NK-92 treated with Interleukin-12 subunit alpha and Interleukin-12 subunit beta, amount 100 ng/mL, for 24 hours (cell line): ENCODE results near the gene HSD17B2.

ENCODE experiments used
- DNase-seq: peaks from one replicate; lab custom pipeline; 2025; lab: John Stamatoyannopoulos, UW

Gene HSD17B2

DNA sequence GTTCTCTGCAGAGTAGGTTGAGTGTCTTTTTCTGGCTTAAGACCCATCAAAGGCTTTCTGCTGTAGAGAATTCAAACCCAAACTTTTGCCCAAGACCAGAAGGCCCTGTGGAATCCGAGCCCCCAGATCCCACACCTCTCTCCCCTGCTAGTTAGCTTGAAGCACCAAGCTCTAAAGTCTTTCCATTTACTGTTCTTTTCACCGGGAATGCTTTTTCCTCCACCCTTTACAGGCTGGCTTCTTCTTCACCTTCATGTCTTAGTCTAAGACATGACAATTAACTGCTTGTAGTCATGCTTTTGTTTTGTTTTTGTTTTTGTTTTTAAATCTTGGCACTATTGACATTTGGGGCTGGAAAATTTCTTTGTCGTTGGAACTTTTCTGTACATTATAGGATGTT, 15.5 kb downstream of the HSD17B2 start:
- DNase-seq = no peak

- no peak for DNase-seq
These were observed 15.9 kb downstream of the HSD17B2 start for GRCh38 chr16:82050909-82051357.

GRCh38 chr16:82051656-82052055, 16.6 kb downstream of the HSD17B2 start:
- no peak for DNase-seq

DNA sequence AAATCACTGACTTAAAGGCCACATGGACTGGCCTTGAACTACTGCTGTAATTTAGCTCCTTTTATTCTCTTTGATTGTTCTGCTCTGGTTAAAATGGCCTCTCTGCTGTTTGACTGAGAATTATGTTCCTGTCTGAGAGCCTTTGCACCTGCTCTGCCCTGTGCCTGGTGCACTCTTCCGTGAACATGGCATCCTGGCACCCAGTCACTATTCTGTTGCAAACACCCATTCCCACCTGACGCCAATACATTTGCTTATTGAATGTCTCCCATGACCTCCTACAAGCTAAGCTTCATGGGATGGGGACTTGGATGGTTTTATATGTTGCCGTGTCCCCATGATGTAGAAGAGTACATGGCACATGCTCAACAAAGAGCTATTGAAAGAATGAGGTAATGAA, 20.1 kb downstream of the HSD17B2 start:
- DNase-seq = no peak

DNA sequence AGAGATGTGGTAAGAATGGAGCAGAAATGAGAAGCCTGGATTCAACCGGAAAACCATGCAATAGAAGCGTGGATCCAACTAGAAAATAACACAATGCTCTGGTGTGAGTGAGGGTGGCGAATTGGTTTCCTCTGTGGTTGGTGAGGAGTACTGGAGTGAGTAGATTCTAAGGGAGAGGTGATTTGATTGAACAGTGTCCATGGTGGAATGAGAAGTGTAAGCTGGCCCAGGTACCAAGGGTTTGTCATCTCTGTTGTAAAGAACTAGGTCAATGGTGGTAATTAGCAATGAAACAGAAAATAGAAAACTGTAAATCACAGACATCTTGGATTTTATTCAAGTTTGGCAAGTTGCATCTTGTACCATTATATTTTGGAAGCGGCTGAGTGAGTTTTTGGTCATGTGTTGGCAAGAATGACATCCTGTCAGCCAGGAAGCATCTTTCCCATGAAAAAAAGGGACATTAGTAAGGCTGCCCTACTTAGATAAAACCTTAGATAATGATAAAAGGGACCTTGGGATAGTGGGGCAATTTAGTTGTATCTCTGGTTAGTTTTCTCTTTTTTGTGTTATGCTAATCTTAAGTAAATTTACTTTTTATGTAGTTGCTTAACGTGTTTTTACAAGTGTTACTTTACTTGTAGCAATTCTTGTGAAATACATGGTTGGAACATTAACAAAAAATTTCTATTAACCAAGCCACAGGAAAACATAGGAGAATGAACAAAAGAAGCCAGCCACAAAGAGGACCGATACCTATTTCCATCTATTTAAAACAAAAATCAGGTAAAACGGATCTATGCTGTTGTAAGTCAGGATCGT, 20.9 kb downstream of the HSD17B2 start:
- no peak for DNase-seq

DNA sequence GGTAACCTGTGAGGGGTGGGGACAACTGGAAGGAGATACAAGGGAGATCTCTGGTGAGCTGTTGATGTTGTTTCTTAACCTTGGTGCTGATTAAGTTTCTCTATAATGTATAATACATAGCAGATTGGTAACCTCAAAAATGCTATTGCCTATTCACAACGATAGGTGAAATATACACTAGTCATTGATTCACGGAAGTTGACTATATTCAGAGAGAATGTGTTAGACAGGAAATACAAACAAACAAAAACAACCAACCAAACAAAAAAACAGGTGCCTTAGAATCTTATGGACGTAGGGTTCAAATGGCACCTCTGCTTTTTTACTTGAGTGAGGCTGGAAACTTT, 21.5 kb downstream of the HSD17B2 start:
- DNase-seq = no peak

- DNase-seq = no peak
These were observed 24.3 kb downstream of the HSD17B2 start for GRCh38 chr16:82059161-82059982.

DNA sequence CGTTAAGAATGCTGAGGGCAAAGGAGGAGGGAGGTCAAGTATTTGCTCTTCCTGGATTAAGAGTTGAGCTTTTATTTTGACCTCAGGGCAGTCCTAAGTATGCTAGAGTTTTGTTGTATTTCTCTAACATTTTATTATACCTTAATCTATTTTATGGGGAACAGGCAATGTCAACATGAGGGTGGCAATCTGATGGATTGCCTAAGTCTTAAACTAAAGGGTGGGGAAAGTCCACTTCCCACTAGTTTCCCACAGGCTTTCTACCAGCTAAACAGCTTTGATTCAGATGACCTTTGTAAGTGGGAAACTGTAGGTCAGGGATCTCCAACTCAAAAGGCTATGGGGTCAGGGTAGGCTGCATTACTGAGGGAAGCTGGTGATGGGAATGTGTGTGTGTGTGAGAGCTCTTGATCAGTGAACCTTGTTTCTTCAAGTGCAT, 24.9 kb downstream of the HSD17B2 start:
- DNase-seq = no peak

DNA sequence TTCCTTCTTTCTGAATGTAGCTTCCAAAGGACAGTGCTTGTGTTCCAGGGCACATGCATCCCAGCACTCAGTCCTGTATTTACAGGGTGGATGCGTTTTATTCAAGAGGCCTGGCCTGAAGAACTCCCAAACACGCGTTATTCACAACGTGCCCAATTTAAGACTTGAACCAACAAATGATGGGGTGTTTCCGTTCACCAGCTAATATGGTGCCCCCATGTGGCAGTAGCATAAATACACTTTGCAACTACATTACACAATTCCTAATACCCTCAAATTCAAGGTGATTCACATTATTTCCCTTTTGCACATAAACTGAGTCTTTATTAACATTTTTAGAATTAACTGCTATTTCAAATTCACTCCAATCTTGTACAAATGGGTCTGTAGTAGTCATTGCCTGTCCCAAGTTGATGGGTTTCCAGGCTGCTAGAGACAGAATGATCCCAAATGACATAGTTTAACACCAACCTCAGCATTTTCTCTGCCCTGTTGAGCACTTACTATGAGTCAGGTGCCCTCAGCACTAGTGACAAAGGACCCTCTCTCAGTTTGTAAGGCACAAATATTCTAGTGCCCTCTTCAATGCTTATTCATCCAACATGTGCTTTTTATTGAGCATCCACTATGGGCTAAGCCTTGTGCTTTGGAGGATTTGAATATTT, 26.9 kb downstream of the HSD17B2 start:
- DNase-seq = no peak

DNA sequence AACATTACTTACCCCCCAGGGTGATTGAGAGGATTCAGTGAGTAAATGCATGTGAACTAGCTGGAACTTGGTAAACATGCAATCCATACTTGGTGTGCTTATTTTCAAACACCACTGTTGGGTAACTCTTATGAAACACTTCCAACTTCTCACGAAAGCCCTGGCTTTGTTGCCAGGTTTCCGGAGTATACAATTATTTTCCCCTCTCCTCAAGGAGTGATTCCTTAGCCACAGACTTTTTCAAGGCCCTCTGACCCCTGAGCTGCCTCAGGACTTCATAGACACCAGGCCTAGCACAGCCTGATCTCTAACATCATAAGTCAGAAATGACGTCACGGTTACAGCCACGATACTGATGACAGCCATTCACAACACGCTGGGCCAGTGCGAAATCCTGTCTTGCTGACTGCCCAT, 27.6 kb downstream of the HSD17B2 start:
- no peak for DNase-seq

- DNase-seq = no peak
These were observed 28.5 kb downstream of the HSD17B2 start for GRCh38 chr16:82063456-82064082.

DNA sequence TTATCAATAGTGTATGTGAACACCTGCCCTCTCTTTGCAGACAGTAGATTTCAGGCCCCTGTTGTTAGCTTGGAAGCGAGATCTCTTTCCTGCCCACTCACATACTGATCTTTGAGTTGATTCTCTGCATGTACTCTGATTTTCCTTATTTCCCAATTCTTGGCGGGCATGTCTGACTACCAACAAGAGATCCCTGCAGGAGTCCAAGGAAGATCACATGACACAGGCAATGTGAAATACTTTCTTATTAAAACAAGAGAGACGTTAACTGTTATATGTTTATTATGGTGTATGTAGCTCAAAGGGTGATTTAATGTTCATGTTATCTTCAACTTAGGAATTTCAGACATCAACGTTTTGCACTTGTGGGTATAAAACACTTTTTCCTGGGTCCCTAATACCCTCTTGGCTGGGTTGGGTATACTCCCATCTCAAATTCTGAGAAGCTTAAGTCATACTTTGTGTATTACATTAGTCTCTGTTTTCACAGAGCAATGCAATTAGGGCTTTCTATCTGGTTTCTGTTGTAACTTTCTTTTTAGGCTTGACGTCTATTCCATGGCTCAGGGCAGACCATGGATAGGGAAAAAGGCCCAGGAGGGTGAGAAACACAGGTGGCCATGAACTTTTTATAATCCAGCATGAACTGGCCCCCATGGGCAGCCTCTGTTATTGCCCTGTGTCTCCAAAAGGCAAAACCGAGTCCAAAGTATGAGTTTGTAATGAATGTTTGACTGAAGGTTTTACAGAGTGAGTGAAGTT, 32.2 kb downstream of the HSD17B2 start:
- no peak for DNase-seq

DNA sequence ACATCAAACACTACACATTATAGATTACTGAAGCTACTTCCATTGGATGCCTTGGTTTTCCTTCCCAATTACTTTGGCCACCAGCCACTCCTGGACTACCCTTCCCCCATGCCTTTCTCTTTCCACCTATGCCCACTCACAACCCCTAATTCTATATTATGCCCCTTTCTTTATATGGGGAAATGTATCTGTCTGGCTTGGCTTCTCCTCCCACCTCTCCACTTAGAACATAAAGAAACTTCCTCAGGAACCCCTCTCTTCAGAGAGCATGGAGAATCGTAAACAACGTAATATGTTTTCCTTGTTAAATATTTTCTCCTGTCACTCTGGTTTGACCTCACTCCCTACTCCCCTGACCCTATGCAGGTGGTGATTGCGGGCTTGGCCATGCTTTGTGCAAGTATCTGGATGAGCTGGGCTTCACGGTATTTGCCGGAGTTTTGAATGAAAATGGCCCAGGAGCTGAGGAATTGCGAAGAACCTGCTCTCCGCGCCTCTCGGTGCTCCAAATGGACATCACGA, 32.8 kb downstream of the HSD17B2 start:
- no peak for DNase-seq

DNA sequence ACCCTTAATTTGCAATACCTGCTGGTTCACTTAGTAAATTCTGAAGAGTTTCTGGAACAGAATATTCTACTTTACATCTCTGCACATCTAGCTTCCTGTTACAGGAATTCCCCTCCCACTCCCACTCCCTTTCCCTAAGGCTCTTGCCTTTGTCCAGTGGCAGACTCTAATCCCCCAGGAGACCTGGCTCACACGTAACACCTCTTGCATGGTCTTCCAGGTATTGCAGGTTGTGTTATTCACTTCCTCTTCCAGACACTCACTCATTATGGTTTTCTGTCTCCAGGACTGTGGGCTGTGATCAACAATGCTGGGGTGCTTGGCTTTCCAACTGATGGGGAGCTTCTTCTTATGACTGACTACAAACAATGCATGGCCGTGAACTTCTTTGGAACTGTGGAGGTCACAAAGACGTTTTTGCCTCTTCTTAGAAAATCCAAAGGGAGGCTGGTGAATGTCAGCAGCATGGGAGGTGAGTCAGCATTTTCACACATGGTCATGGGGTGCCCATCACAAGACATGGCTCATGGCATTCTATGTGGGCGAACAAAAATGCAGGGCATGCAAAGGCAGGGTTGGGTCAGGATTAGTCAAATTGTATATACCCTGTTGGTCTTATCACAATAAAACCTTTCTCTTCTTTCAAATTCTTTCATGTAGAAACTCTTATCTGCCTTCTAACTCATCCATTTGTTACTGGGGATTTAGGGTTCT, 35.8 kb downstream of the HSD17B2 start:
- no peak for DNase-seq

- no peak for DNase-seq
These were observed 36.4 kb downstream of the HSD17B2 start for GRCh38 chr16:82071421-82071820.

- DNase-seq = no peak
These were observed 37.3 kb downstream of the HSD17B2 start for GRCh38 chr16:82072313-82072712.

- DNase-seq = no peak
These were observed 39.0 kb downstream of the HSD17B2 start for GRCh38 chr16:82074019-82074558.

DNA sequence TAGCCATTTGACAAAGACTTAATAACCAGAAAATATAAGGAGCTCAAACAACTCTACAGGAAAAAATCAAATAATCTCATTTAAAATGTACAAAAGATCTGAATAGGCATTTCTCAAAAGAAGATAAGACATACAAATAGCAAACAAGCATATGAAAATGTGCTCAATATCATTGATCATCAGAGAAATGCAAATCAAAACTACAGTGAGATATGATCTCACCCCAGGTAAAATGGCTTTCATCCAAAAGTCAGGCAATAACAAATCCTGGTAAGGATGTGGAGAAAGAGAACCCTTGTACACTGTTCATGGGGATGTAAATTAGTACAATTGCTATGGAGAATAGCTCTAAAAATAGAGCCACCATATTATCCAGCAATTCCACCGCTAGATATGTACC, 43.1 kb downstream of the HSD17B2 start:
- no peak for DNase-seq

- DNase-seq = no peak
These were observed 44.8 kb downstream of the HSD17B2 start for GRCh38 chr16:82079892-82080291.

DNA sequence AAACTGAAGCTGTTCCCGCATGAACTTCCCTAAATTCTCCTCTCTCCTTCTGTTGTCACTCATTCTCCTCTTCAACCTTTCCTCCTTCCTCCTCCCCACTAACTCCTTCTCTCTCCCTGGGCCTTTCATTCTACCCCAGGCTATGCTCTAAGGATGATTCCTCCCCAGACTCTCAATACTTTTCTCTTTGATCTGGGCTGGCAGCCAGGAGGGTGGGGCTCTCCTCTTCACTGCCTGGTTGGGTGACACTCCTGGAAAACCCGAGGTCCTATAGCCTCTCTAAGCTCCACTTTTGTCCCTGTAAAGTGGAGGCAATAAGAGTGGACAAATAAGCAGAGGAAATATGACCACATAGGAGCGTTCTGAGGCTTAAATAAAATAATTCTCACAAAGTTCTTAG, 46.2 kb downstream of the HSD17B2 start:
- DNase-seq = no peak
